Activated naive CD4-positive, alpha-beta T cell treated with anti-CD3 and anti-CD28 coated beads, Interleukin-2, amount 50 U/mL, for 24 hours (primary cell): Measurements from ENCODE around the gene FAM174C.

Experiments
- H3K27ac Mint-ChIP-seq: one replicate; pipeline ENCODE4 v1.8.0; 2021; ENCODE audit warnings: mild to moderate bottlenecking, mixed read lengths
- H3K27me3 Mint-ChIP-seq: one replicate; pipeline ENCODE4 v1.8.0; 2021; ENCODE audit warnings: mixed read lengths
- H3K36me3 Mint-ChIP-seq: one replicate; pipeline ENCODE4 v1.8.0; 2021; ENCODE audit warnings: mixed read lengths
- H3K4me1 Mint-ChIP-seq: one replicate; pipeline ENCODE4 v1.8.0; 2021; ENCODE audit warnings: mixed read lengths
- H3K4me3 Mint-ChIP-seq: one replicate; pipeline ENCODE4 v1.8.0; 2021; ENCODE audit warnings: mild to moderate bottlenecking, mixed read lengths
- H3K9me3 Mint-ChIP-seq: one replicate; pipeline ENCODE4 v1.8.0; 2021; ENCODE audit warnings: mixed read lengths

Gene FAM174C

DNA sequence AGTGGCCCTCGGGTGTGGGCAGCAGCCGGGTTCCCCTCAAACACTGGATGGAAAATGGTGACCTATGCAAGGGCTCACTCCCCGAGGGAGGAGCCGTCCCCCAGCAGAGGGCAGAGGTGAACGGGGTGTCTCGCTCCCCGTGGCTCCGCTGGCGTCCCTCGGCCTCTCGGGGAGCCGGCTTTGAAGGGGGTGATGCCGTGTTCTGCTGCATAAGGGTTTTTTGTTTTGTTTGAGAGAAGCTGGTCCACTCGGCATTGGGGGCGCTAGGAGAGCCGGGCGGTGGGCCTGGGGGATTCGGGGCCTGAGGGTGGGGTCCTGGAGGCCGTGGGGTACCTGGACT lies 14.3 kb downstream of the FAM174C start:
- Mint-ChIP-seq H3K4me1 (peaks cover 6% of the 10 kb centered on the region), H3K4me3 (no peak overlapping the region), H3K36me3 (no peaks in the 10 kb centered on the region), H3K27me3 (peaks cover 20% of the 10 kb centered on the region), H3K27ac (no peak overlapping the region), H3K9me3 (no peaks in the 10 kb centered on the region)

DNA sequence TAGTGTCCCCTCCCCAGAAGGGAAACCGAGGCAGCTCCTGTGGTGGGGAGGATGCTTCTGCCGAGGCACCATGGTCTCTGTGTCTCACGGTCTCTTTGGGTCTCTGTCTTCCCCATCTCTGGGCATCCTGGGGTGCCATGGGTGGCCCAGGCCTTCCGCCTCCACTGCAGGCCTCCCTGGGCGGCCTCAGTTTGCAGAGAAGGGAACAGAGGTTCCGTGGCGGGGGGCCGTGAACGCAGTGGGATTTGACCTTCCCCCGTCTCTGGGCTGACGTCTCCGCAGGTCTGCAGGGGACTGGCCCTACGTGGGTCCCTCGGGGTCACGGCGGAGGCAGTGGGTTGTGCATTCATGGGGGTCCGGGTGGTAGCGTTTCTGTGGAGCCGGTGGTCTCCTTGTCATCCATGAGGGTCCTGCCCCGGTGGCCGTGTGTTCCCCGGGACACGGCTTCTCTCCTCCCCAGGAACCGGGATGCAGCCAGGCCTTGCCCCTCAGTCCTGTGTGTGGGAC lies 14.9 kb downstream of the FAM174C start:
- peaks cover 3% of the 10 kb centered on the region for H3K4me1 Mint-ChIP-seq
- no peaks in the 10 kb centered on the region for H3K9me3 Mint-ChIP-seq
- peaks cover 17% of the 10 kb centered on the region for H3K27me3 Mint-ChIP-seq
- H3K36me3 Mint-ChIP-seq, result no peaks in the 10 kb centered on the region
- no peak overlapping the region for H3K4me3 Mint-ChIP-seq
- no peak overlapping the region for H3K27ac Mint-ChIP-seq

DNA sequence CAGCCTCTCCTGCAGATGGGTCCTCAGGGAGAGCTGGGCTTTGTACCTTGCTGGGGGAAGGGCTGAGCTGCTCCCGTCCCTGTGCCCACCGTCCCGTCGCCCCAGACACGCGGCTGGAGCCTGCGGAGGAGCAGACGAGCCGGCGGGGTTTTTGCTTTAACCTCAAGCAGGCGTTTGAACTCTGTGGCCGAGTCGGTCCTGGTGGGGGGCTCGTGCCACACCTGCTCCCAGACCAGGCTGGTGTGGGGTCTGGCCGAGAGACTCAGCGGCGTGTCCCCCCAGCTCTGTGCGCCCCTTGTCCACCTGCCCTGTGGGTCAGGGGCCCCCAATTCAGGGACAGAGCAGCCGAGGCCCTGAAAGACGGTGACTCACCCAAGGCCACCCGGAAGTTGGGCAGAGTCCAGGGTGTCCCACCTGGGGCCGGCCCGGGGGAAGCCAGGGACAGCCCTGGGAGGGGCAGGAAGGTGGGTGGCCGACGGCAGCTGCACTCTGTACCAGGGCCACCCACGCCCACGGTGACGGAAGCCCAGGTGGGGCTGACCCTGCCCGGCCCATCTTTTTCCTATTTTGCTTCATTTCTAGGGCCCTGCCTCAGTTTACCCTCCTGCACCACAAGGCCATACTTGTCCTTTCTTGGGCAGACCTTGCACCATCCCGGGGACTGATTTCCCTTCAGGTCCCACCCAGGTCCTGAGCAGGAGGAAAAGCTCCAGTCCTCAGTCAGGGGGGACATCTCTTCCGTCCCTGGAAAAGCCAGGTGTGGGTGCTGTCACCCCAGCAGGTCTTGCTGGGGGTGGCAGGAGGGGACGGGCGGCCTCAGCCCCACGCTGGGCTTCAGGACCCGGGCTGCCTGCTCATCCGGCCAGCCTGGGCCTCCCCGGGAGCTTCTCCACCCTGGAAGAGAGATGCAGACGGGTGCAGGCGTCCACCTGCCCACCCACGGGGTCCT lies 15.6 kb downstream of the FAM174C start:
- Mint-ChIP-seq H3K27ac (peak overlapping the region; percentile 35), H3K9me3 (no peaks in the 10 kb centered on the region), H3K4me3 (no peak overlapping the region), H3K4me1 (peaks cover 3% of the 10 kb centered on the region), H3K27me3 (peaks cover 17% of the 10 kb centered on the region), H3K36me3 (no peaks in the 10 kb centered on the region)

DNA sequence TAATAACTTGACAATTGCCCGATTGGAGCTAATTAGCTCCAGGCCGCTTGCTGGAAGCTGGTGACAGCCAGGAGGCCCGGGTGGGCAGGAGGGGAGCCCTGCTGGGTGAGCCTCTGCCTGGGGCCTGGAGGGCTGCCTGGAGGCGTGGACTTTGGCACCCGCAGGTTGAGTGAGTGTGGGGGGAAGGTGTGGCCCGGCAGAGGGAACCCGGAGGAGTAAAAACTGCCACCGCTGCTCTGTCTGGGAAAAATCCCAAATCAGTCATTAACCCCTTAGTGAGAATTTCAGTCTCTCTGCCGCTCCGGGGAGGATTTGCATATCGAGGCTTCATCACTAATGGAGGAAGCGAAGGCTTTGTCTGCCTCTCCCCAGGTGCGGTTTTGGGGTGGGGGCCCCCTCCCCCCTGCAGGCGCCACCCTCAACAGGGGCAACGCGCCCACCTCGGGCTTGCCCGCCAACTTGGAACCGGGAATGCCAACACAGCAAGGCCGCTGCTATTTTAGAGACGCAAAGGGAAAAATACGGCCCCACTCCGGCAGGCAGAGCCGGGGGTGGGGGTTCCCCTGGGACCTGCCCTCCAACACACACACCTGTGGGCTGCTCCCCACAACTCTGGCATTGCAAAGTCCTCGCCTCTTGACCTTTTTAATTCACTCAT lies 16.6 kb downstream of the FAM174C start:
- no peaks in the 10 kb centered on the region for H3K36me3 Mint-ChIP-seq
- H3K9me3 Mint-ChIP-seq, result no peaks in the 10 kb centered on the region
- H3K4me1 Mint-ChIP-seq, result no peaks in the 10 kb centered on the region
- H3K27me3 Mint-ChIP-seq, result peaks cover 14% of the 10 kb centered on the region
- no peak overlapping the region for H3K4me3 Mint-ChIP-seq
- no peak overlapping the region for H3K27ac Mint-ChIP-seq

DNA sequence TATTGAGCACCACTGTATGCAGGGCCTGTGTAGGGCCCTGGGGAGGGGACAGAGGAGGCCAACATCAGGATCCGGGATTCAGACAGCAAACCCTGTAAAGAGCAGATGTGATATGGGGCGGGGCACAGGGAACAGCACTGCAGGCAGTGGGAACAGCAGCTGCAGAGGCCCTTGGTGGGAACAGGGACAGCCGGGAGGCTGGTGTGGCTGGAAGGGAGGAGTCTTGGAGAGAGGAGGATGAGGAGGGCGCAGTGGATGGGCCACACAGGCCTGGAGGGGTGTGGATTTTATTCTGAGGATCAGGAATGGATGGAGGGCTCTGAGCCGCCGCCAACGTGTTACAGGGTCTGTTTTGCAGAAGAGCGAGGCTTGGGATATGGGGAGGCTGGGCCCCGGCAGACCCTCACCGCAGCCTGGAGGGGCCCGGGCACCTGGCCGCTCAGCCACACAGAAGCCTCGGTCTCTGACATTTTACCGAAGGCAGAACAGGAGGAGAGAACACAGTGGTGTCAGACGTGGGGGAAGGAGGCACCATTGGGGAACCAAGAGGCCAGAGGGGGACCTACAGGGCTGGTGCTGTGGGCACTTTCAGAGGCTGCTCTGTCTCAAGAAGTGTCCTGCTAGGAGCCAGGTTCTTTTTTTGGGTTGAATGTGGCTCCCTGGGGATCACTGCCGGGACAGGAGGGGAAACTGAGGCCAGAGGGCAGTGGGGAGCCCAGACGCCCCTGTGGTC lies 17.3 kb downstream of the FAM174C start:
- Mint-ChIP-seq H3K4me3 (no peak overlapping the region), H3K4me1 (no peaks in the 10 kb centered on the region), H3K9me3 (no peaks in the 10 kb centered on the region)

DNA sequence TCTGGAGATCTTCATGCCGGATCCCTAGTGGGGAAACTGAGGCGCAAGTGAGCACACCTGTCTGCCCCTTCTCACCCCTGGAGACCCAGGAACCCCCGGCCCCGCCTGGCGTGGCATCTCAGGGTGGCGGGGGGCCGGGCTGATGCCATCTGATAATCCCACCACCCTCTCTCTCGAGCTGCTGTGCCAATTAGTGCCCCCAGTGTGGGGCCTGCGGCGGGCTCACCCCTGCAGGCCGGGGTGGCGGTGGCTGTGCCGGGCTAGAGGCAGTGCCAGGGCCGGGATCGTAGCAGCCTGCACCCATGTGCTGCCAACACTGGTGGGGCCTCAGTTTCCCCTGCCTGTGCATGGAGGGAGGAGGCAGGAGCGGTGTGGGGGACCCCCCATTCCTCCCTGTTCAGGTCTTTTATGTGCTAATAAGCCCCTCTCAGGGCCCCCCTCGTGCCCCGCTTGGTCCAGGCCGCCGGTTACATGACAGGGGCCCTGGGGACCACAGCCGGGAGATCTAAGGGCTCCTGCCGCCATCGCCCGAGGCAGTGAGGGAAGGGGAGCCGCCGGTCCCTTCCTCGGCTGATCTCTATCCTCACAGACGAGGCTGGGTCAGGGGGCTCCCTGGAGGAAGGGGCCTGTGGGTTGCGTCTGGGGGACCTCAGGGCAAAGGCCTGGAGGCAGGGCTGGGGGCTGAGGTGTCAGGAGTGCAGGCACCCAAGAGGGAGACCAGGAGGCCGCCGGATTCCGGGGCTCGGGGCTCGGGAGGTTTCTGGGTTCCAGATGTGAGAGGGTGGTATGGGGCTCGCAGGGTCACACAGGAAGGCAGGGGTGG lies 18.7 kb downstream of the FAM174C start:
- no peaks in the 10 kb centered on the region for H3K9me3 Mint-ChIP-seq
- H3K27me3 Mint-ChIP-seq, result peaks cover 15% of the 10 kb centered on the region
- H3K4me3 Mint-ChIP-seq, result no peak overlapping the region
- no peaks in the 10 kb centered on the region for H3K4me1 Mint-ChIP-seq
- H3K36me3 Mint-ChIP-seq, result no peaks in the 10 kb centered on the region
- no peak overlapping the region for H3K27ac Mint-ChIP-seq

More for the DNA sequence above, 17.3 kb downstream of the FAM174C start:
- no peak overlapping the region for H3K27ac Mint-ChIP-seq
- peaks cover 14% of the 10 kb centered on the region for H3K27me3 Mint-ChIP-seq
- no peaks in the 10 kb centered on the region for H3K36me3 Mint-ChIP-seq

DNA sequence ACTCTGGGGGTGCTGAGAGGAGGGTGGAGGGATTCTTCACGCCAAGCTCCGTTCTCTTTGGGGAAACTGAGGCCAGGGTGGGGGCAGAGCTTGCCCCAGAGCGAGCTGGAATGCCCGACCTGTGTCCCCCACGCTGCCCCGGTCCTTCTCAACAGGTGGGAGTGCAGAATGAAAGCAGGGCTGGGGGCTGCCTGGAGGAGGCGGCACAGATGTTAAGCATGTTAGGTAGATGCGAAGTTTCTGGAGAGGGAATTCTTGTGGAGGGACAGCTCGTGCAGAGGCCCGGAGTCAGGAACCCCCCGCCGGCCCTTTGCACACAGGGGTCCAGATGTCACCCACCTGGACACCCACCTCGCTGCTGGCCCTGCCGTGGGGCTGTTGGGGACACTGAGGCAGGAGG lies 19.4 kb downstream of the FAM174C start:
- no peaks in the 10 kb centered on the region for H3K4me1 Mint-ChIP-seq
- peaks cover 12% of the 10 kb centered on the region for H3K27me3 Mint-ChIP-seq
- no peaks in the 10 kb centered on the region for H3K9me3 Mint-ChIP-seq
- no peaks in the 10 kb centered on the region for H3K36me3 Mint-ChIP-seq
- no peak overlapping the region for H3K27ac Mint-ChIP-seq
- H3K4me3 Mint-ChIP-seq, result no peak overlapping the region

DNA sequence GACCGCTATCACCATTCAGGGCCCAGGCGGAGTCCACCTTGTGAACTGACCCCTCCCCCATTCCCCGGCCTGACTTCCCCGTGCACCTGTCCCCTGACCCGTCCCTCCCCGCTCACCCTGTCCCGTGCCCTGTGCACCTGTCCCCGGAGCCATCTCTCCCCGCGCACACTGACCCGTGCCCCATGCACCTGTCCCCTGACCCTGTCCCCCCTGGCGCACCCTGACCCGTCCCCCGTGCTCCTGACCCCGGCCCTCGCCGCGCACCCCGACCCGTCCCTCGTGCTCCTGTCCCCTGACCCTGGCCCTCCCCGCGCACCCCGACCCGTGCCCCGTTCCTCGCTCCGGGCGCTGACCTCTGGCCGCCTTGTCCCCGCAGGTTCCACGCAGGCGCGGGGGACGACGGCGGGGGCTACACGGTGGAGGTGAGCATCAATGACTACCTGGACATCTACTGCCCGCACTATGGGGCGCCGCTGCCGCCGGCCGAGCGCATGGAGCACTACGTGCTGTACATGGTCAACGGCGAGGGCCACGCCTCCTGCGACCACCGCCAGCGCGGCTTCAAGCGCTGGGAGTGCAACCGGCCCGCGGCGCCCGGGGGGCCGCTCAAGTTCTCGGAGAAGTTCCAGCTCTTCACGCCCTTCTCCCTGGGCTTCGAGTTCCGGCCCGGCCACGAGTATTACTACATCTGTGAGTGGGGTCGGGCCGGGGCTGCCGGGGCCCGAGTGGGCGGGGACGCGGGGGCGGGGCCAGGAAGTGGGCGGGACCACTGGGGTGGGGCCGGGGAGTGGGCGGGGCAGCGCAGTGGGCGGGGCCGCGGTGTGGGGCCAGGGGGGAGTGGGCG lies 20.1 kb downstream of the FAM174C start:
- Mint-ChIP-seq H3K4me1 (no peaks in the 10 kb centered on the region), H3K9me3 (no peaks in the 10 kb centered on the region), H3K4me3 (no peak overlapping the region), H3K27me3 (peaks cover 12% of the 10 kb centered on the region), H3K36me3 (no peaks in the 10 kb centered on the region), H3K27ac (no peak overlapping the region)

DNA sequence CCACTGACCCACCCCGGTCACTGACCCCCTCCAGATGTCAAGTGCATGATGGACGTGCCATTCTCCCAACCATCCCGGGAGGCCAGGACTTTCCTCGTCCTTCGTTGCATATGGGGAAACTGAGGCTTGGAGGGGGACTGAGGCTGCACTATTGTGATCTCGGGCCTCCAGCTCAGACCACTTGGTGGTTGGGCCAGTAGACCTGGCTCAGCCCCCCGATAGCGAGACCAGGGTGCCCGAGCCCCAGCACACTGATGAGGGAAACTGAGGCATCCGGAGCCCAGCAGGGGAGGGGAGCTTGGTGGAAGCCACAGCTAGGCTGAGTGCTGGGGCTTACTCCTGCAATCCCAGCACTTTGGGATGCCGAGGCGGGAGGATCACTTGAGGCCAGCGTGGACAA lies 20.7 kb downstream of the FAM174C start:
- Mint-ChIP-seq H3K27ac (no peak overlapping the region), H3K4me1 (no peaks in the 10 kb centered on the region)

DNA sequence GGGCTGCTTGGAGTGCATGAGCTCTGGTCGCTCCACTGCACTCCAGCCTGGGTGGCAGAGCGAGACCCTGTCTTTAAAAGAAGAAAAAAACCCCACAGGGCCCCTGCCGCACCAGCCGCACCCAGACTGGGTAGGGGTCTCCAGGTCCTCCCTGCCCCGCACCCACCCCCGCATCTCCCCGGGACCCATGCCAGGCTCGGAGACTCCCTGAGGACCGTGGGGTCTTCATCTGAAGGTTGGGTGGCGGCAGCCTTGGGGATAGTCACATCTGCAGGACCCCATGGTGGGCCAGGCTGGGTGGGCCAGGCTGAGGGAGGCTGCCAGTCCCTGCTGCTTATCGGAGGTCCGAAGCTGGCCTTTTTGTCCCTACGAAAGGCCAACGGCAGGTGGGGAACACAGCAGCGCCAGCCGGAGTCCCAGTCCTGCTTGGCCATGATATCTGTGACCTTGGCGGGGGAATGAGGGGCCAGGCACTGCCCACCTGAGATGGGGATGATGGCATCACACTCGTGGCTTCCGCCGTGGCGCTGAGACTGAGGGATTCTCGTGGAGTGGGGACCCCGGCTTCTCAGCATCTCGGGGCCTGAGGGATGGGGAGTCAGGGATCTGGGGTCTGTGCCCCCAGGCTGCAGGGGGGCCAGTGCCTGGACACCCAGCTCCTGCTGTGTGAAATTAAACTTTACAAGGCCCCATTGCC lies 21.4 kb downstream of the FAM174C start:
- no peaks in the 10 kb centered on the region for H3K36me3 Mint-ChIP-seq
- H3K27ac Mint-ChIP-seq, result no peak overlapping the region
- H3K9me3 Mint-ChIP-seq, result no peaks in the 10 kb centered on the region
- H3K27me3 Mint-ChIP-seq, result peaks cover 12% of the 10 kb centered on the region
- H3K4me3 Mint-ChIP-seq, result no peak overlapping the region
- H3K4me1 Mint-ChIP-seq, result no peaks in the 10 kb centered on the region

More for the DNA sequence above, 20.7 kb downstream of the FAM174C start:
- peaks cover 12% of the 10 kb centered on the region for H3K27me3 Mint-ChIP-seq
- H3K4me3 Mint-ChIP-seq, result no peak overlapping the region
- H3K9me3 Mint-ChIP-seq, result no peaks in the 10 kb centered on the region
- no peaks in the 10 kb centered on the region for H3K36me3 Mint-ChIP-seq

DNA sequence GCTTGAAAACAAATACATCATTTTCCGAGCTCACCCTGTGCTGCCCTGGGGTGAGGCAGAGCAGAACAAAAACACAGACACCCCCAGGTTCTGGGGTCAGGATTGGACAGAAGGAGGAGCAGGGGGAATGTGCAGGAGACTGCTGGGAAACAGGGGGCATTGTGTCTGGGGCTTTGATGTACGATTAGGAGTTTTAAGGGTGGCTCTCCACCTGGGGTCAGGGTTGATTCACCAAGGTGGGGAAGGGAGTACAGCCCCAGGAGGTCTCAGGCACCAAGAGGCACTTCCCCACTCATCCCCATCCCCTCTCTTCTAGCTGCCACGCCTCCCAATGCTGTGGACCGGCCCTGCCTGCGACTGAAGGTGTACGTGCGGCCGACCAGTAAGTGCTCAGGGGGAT lies 22.9 kb downstream of the FAM174C start:
- Mint-ChIP-seq H3K27ac (peak overlapping the region; percentile 24), H3K27me3 (peaks cover 7% of the 10 kb centered on the region), H3K9me3 (no peaks in the 10 kb centered on the region), H3K36me3 (no peaks in the 10 kb centered on the region), H3K4me3 (no peak overlapping the region), H3K4me1 (no peaks in the 10 kb centered on the region)

DNA sequence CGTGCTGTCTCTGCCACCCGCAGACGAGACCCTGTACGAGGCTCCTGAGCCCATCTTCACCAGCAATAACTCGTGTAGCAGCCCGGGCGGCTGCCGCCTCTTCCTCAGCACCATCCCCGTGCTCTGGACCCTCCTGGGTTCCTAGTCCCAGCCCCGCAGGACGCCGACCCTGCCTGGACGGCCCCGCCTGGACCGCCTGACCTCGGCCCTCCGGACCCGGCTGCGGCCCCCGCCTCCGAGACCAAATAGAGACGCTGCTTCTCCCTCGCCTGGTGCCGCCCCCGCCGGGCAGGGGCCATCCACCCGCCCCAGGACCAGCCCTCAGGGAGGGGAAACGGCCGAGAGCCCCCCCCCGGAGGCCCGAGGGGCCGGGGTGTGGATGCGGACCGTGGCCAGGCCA lies 24.5 kb downstream of the FAM174C start:
- no peaks in the 10 kb centered on the region for H3K4me1 Mint-ChIP-seq
- no peak overlapping the region for H3K27ac Mint-ChIP-seq
- peaks cover 2% of the 10 kb centered on the region for H3K27me3 Mint-ChIP-seq
- no peak overlapping the region for H3K4me3 Mint-ChIP-seq
- H3K9me3 Mint-ChIP-seq, result no peaks in the 10 kb centered on the region
- H3K36me3 Mint-ChIP-seq, result no peaks in the 10 kb centered on the region

DNA sequence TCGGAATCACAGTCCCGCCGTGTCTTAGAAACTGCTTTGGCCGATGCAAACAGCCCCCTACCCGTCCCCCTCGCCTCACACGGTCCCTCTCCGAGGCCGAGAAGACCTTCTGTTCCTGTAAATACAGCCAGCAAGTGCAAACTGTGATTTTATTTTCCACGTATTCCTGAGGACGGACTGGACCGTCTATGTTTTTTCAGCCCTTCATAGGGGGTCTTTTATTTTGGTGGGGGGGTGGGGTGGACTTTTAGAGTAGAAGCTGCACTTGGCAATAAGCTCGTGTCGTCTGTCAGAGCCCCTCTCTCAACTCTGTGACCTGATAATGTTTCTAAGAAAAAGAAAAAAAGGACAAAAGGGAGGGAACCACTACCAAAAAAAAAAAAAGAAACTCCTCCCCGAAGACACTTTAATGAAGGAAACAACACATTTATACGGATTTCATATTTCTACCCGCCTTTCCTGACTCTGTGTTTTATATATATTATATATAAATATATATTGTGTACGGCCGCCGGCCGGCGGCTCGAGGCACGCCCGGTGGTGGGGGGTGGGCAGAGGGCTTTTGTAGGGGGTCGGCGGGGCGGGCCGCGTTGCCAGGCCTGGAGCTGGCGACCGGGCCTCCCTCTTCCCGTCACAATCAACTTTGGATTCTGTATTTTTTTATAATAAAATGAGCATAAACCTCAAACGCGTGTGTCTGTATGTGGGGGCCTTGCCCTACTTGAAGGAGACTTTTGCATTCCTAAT lies 25.6 kb downstream of the FAM174C start:
- no peaks in the 10 kb centered on the region for H3K36me3 Mint-ChIP-seq
- no peak overlapping the region for H3K27ac Mint-ChIP-seq
- H3K27me3 Mint-ChIP-seq, result peaks cover 2% of the 10 kb centered on the region
- no peaks in the 10 kb centered on the region for H3K9me3 Mint-ChIP-seq
- no peaks in the 10 kb centered on the region for H3K4me1 Mint-ChIP-seq
- H3K4me3 Mint-ChIP-seq, result no peak overlapping the region
